Neural cell (in vitro differentiated cells): Measurements from ENCODE around the gene CREB3L1. TPM values are rescaled to one million over a fixed set of nuclear protein-coding genes. Genes with fewer than 3 reads are reported as not detected.

Experiments
- H2AFZ ChIP-seq: fragments of 200-600, 300-800 bp; sonication (generic), shearing (Covaris generic); 2 replicates; pipeline ENCODE4 v1.6.0; 2014; ENCODE audit warnings: low read depth, mild to moderate bottlenecking, antibody characterized with exemption, low read length, moderate library complexity
- H3F3A ChIP-seq: fragments of 200-600 bp; shearing (Covaris generic); 2 replicates; pipeline ENCODE4 v1.6.1; 2016; ENCODE audit warnings: mild to moderate bottlenecking, moderate library complexity, mixed read lengths, antibody characterized with exemption, low read length; ENCODE audit not compliant: insufficient read depth, poor library complexity, severe bottlenecking
- H3K27ac ChIP-seq: fragments of 200-600, 300-800 bp; sonication (generic), shearing (Covaris generic); 2 replicates; pipeline ENCODE4 v1.5.1; 2014; ENCODE audit warnings: mild to moderate bottlenecking, low read length, moderate library complexity
- H3K27me3 ChIP-seq: fragments of 300-800, 200-600 bp; sonication (generic), shearing (Covaris generic); 2 replicates; pipeline ENCODE4 v1.6.0; 2014; ENCODE audit warnings: mild to moderate bottlenecking, low read depth, low read length, moderate library complexity; ENCODE audit not compliant: insufficient read depth
- H3K36me3 ChIP-seq: fragments of 300-800, 200-600 bp; sonication (generic), shearing (Covaris generic); 2 replicates; pipeline ENCODE4 v1.5.1; 2014; ENCODE audit warnings: mild to moderate bottlenecking, antibody characterized with exemption, low read length, moderate library complexity; ENCODE audit not compliant: insufficient read depth
- H3K4me2 ChIP-seq: fragments of 300-800, 200-600 bp; sonication (generic), shearing (Covaris generic); 2 replicates; pipeline ENCODE4 v1.6.0; 2014; ENCODE audit warnings: mild to moderate bottlenecking, low read length
- H3K4me3 ChIP-seq: fragments of 300-800, 200-600 bp; sonication (generic), shearing (Covaris generic); 2 replicates; pipeline ENCODE4 v1.5.1; 2014; ENCODE audit warnings: mild to moderate bottlenecking, low read length, moderate library complexity
- H3K79me2 ChIP-seq: fragments of 200-600 bp; shearing (Covaris generic); replicated peaks from 2 replicates; pipeline ENCODE4 v1.6.0; 2014; ENCODE audit warnings: mild to moderate bottlenecking, low read length, moderate library complexity; ENCODE audit not compliant: insufficient read depth
- H3K9ac ChIP-seq: fragments of 300-800, 200-600 bp; sonication (generic), shearing (Covaris generic); 2 replicates; pipeline ENCODE4 v1.6.1; 2016; ENCODE audit warnings: mild to moderate bottlenecking, low read length, mixed read lengths
- H3K9me2 ChIP-seq: fragments of 200-600 bp; shearing (Covaris generic); 2 replicates; pipeline ENCODE4 v1.6.1; 2016; ENCODE audit warnings: mild to moderate bottlenecking, low read length, mixed read lengths; ENCODE audit not compliant: insufficient read depth
- H3K9me3 ChIP-seq: fragments of 200-600, 300-800 bp; sonication (generic), shearing (Covaris generic); 2 replicates; pipeline ENCODE4 v1.6.1; 2016; ENCODE audit warnings: mild to moderate bottlenecking, mixed run types, low read length, moderate library complexity, mixed read lengths
- H4K20me1 ChIP-seq: fragments of 200-600 bp; shearing (Covaris generic); 2 replicates; pipeline ENCODE4 v1.6.1; 2016; ENCODE audit warnings: mild to moderate bottlenecking, mixed run types; ENCODE audit not compliant: insufficient read depth
- CTCF ChIP-seq: fragments of 450-650 bp; IDR thresholded peaks from 2 replicates; pipeline ENCODE4 v1.5.1; 2014; ENCODE audit warnings: antibody characterized with exemption, mild to moderate bottlenecking, moderate library complexity; ENCODE audit not compliant: poor library complexity, severe bottlenecking
- EP300 ChIP-seq: fragments of 450-650 bp; conservative IDR thresholded peaks from 2 replicates; pipeline ENCODE4 v1.6.1; 2014; ENCODE audit warnings: antibody characterized with exemption, mild to moderate bottlenecking, moderate library complexity; ENCODE audit not compliant: poor library complexity, severe bottlenecking
- EZH2 ChIP-seq: fragments of 200-600, 300-800 bp; shearing (Covaris generic), sonication (generic); IDR thresholded peaks from 2 replicates; pipeline ENCODE4 v1.6.1; 2014; ENCODE audit warnings: antibody characterized with exemption, low read length, borderline replicate concordance, mild to moderate bottlenecking; ENCODE audit not compliant: insufficient read depth, poor library complexity, severe bottlenecking
- MXI1 ChIP-seq: fragments of 450-650 bp; conservative IDR thresholded peaks from 2 replicates; pipeline ENCODE4 v1.6.1; 2014; ENCODE audit warnings: antibody characterized with exemption, mild to moderate bottlenecking; ENCODE audit not compliant: poor library complexity, severe bottlenecking
- POLR2AphosphoS5 ChIP-seq: IDR thresholded peaks from 2 replicates; pipeline ENCODE4 v1.6.1; 2012
- RAD21 ChIP-seq: fragments of 450-650 bp; conservative IDR thresholded peaks from 2 replicates; pipeline ENCODE4 v1.6.1; 2014; ENCODE audit warnings: antibody characterized with exemption, mild to moderate bottlenecking, moderate library complexity
- REST ChIP-seq: IDR thresholded peaks from 2 replicates; pipeline ENCODE4 v1.6.1; 2012; ENCODE audit warnings: borderline replicate concordance
- SMC3 ChIP-seq: fragments of 450-650 bp; conservative IDR thresholded peaks from 2 replicates; pipeline ENCODE4 v1.6.1; 2014; ENCODE audit warnings: antibody characterized with exemption, mild to moderate bottlenecking, moderate library complexity; ENCODE audit not compliant: poor library complexity
- TAF1 ChIP-seq: IDR thresholded peaks from 2 replicates; pipeline ENCODE4 v1.6.1; 2012; ENCODE audit warnings: low read depth
- polyA plus RNA-seq: library from polyadenylated mRNA; depleted of rRNA; stranded (reverse); fragments of >200 nt; gene quantifications from 2 replicates; pipeline ENCODE4 v1.2.3, GENCODE V29; 2014

The CREB3L1 gene
- polyA plus RNA-seq, 1 donor from 2014 or later, result not detected

- Histone ChIP-seq H4K20me1 (no peaks in the 10 kb centered on the region), H3K9me3 (no peaks in the 10 kb centered on the region), H3K36me3 (no peaks in the 10 kb centered on the region), H3K4me2 (no peak overlapping the region), H3K4me3 (no peak overlapping the region), H3K9me2 (no peaks in the 10 kb centered on the region), H3K27ac (no peak overlapping the region), H3K27me3 (no peaks in the 10 kb centered on the region), H3F3A (no peaks in the 10 kb centered on the region), H3K9ac (no peak overlapping the region), H3K79me2 (no peaks in the 10 kb centered on the region), H2AFZ (no peak overlapping the region)
- no peak for TF ChIP-seq TAF1
Observed at GRCh38 chr11:46341454-46341853, 64.0 kb downstream of the CREB3L1 start.

GRCh38 chr11:46342239-46342638 is 64.8 kb downstream of the CREB3L1 start:
- no peak overlapping the region for H3K27ac ChIP-seq
- H3K4me2 ChIP-seq, result no peak overlapping the region

More at GRCh38 chr11:46342239-46342638, 64.8 kb downstream of the CREB3L1 start:
- H3K27me3 ChIP-seq, result no peaks in the 10 kb centered on the region
- H3F3A ChIP-seq, result no peaks in the 10 kb centered on the region
- H2AFZ ChIP-seq, result no peak overlapping the region
- H3K36me3 ChIP-seq, result no peaks in the 10 kb centered on the region
- no peak overlapping the region for H3K9ac ChIP-seq
- no peaks in the 10 kb centered on the region for H3K9me2 ChIP-seq
- no peaks in the 10 kb centered on the region for H3K9me3 ChIP-seq
- no peak overlapping the region for H3K4me3 ChIP-seq
- TF ChIP-seq REST (no peak), RAD21 (no peak), MXI1 (no peak), CTCF (no peak), SMC3 (no peak), EZH2 (no peak), TAF1 (no peak), EP300 (no peak), POLR2AphosphoS5 (no peak)
- H3K79me2 ChIP-seq, result no peaks in the 10 kb centered on the region
- no peaks in the 10 kb centered on the region for H4K20me1 ChIP-seq
